PC-9 (cell line): ENCODE data around the gene ENO4.

ENCODE experiments used
- CTCF ChIP-seq: fragments of 200-600 bp; sonication (generic); conservative IDR thresholded peaks from 2 replicates; pipeline ENCODE4 v1.6.1; 2017; ENCODE audit warnings: mixed run types, antibody characterized with exemption, mild to moderate bottlenecking, moderate library complexity
- EZH2 ChIP-seq: fragments of 200-600 bp; sonication (generic); IDR thresholded peaks from 2 replicates; pipeline ENCODE4 v1.8.0; 2017; ENCODE audit warnings: antibody characterized with exemption, low read depth

GRCh38 chr10:116838143-116838725, 11.1 kb upstream of the ENO4 start:
- TF ChIP-seq CTCF (no peak), EZH2 (no peak)
